Stimulated activated CD8-positive, alpha-beta memory T cell treated with anti-CD3 and anti-CD28 coated beads, Interleukin-15, amount 100 ng/mL, for 4 hours (primary cell): Measurements from ENCODE around the gene SNAP47.

Experiments used
- DNase-seq, 2 donors: peaks; one replicate each; pipeline ENCODE4 v3.0.0-alpha.2; 2020; ENCODE audit warnings: low read depth in 2 of 2

The SNAP47 gene

GRCh38 chr1:227768640-227769039 is 33.4 kb downstream of the SNAP47 start:
- DNase-seq = no peak

GRCh38 chr1:227769047-227769935 is 34.1 kb downstream of the SNAP47 start:
- no peak for DNase-seq

- no peak for DNase-seq
Measured at GRCh38 chr1:227769936-227770494, 34.8 kb downstream of the SNAP47 start.

- no peak for DNase-seq
Measured at GRCh38 chr1:227770812-227771211, 35.6 kb downstream of the SNAP47 start.

GRCh38 chr1:227771326-227771725 is 36.1 kb downstream of the SNAP47 start:
- no peak for DNase-seq

- DNase-seq = no peak
Measured at GRCh38 chr1:227771771-227772170, 36.5 kb downstream of the SNAP47 start.

- DNase-seq = no peak
Measured at GRCh38 chr1:227773558-227773957, 38.3 kb downstream of the SNAP47 start.

- DNase-seq = no peak
Measured at GRCh38 chr1:227774051-227774731, 39.0 kb downstream of the SNAP47 start.

GRCh38 chr1:227774821-227775661 is 39.8 kb downstream of the SNAP47 start:
- no peak for DNase-seq

GRCh38 chr1:227775841-227776240 is 40.6 kb downstream of the SNAP47 start:
- no peak for DNase-seq

- DNase-seq = no peak
Measured at GRCh38 chr1:227776331-227776771, 41.1 kb downstream of the SNAP47 start.

- DNase-seq = no peak
Measured at GRCh38 chr1:227777156-227777555, 41.9 kb downstream of the SNAP47 start.

GRCh38 chr1:227777646-227778045 is 42.4 kb downstream of the SNAP47 start:
- no peak for DNase-seq

- no peak for DNase-seq
Measured at GRCh38 chr1:227778401-227778947, 43.2 kb downstream of the SNAP47 start.

- no peak for DNase-seq
Measured at GRCh38 chr1:227779021-227779441, 43.8 kb downstream of the SNAP47 start.

GRCh38 chr1:227779685-227780084 is 44.5 kb downstream of the SNAP47 start:
- no peak for DNase-seq

- no peak for DNase-seq
Measured at GRCh38 chr1:227780101-227781044, 45.1 kb downstream of the SNAP47 start.

- DNase-seq = no peak
Measured at GRCh38 chr1:227781314-227781930, 46.2 kb downstream of the SNAP47 start.

GRCh38 chr1:227782226-227782625 is 47.0 kb downstream of the SNAP47 start:
- no peak for DNase-seq
